HG03565 (cell line): ENCODE data around the gene BMP3.

Source experiments
- ATAC-seq: cut with Tn5 transposase; IDR thresholded peaks from one replicate; pipeline ENCODE4 v1.9.1; 2021; ENCODE audit warnings: mild to moderate bottlenecking, moderate library complexity; ENCODE audit not compliant: unreplicated experiment

Gene BMP3

GRCh38 chr4:81040012-81040659 lies 9.6 kb downstream of the BMP3 start:
- peak; percentile 59 for ATAC-seq

GRCh38 chr4:81042578-81043365 lies 12.3 kb downstream of the BMP3 start:
- ATAC-seq, result no peak

GRCh38 chr4:81049330-81049729 lies 18.8 kb downstream of the BMP3 start:
- no peak for ATAC-seq

- ATAC-seq, result no peak
These were observed 19.4 kb downstream of the BMP3 start for GRCh38 chr4:81049907-81050306.

- peak; percentile 98 for ATAC-seq
These were observed 21.9 kb downstream of the BMP3 start for GRCh38 chr4:81052119-81053068.

- no peak for ATAC-seq
These were observed 28.1 kb downstream of the BMP3 start for GRCh38 chr4:81058621-81059020.

GRCh38 chr4:81060587-81061343 lies 30.3 kb downstream of the BMP3 start:
- ATAC-seq, result no peak

- ATAC-seq, result no peak
These were observed 30.8 kb downstream of the BMP3 start for GRCh38 chr4:81061344-81061730.

- no peak for ATAC-seq
These were observed 31.5 kb downstream of the BMP3 start for GRCh38 chr4:81062001-81062400.

GRCh38 chr4:81065446-81065845 lies 34.9 kb downstream of the BMP3 start:
- no peak for ATAC-seq

GRCh38 chr4:81069706-81070331 lies 39.3 kb downstream of the BMP3 start:
- ATAC-seq, result peak; percentile 99

- ATAC-seq, result no peak
These were observed 40.5 kb downstream of the BMP3 start for GRCh38 chr4:81071013-81071412.

GRCh38 chr4:81081156-81081555 lies 50.6 kb downstream of the BMP3 start:
- ATAC-seq, result no peak

GRCh38 chr4:81084029-81084428 lies 53.5 kb downstream of the BMP3 start:
- no peak for ATAC-seq

- ATAC-seq, result no peak
These were observed 54.1 kb downstream of the BMP3 start for GRCh38 chr4:81084634-81085033.

GRCh38 chr4:81085291-81085690 lies 54.8 kb downstream of the BMP3 start:
- ATAC-seq, result no peak

- ATAC-seq, result no peak
These were observed 55.5 kb downstream of the BMP3 start for GRCh38 chr4:81085979-81086378.

GRCh38 chr4:81093720-81094401 lies 63.4 kb downstream of the BMP3 start:
- ATAC-seq, result no peak

GRCh38 chr4:81095389-81095788 lies 64.9 kb downstream of the BMP3 start:
- no peak for ATAC-seq

- ATAC-seq, result no peak
These were observed 66.1 kb downstream of the BMP3 start for GRCh38 chr4:81096566-81096965.
